Activated CD8-positive, alpha-beta T cell treated with anti-CD3 and anti-CD28 coated beads, Interleukin-2, amount 10 ng/mL, durations not matched to agents 7 days and 5 days (primary cell): Measurements from ENCODE around the gene REN. TPM values are rescaled to one million over a fixed set of nuclear protein-coding genes. Genes with fewer than 3 reads are reported as not detected.
A peak's percentile ranks its signal among the peaks of the same experiment; 100 is the strongest.

Source experiments
- ATAC-seq: fragments of 150-1000 bp; cut with Tn5 transposase; one replicate; pipeline ENCODE4 v1.10.0; 2021; ENCODE audit warnings: moderate library complexity
- CTCF ChIA-PET: fragments of 350-600 bp; sonication (Branson Sonifier 250); formaldehyde crosslinking; loops from one replicate; lab custom pipeline; 2021; ENCODE audit warnings: antibody characterized with exemption; lab: Charles Lee
- POLR2A ChIA-PET: fragments of 350-600 bp; sonication (Branson Sonifier 250); formaldehyde crosslinking; loops from one replicate; lab custom pipeline; 2021; ENCODE audit warnings: antibody characterized with exemption; lab: Charles Lee
- DNase-seq: peaks from one replicate; pipeline ENCODE4 v3.0.0-alpha.2; 2020
- H3K27ac Mint-ChIP-seq: one replicate; pipeline ENCODE4 v1.8.0; 2021; ENCODE audit warnings: mild to moderate bottlenecking, mixed read lengths
- H3K27me3 Mint-ChIP-seq: one replicate; pipeline ENCODE4 v1.8.0; 2021; ENCODE audit warnings: low read depth, mixed read lengths
- H3K36me3 Mint-ChIP-seq: one replicate; pipeline ENCODE4 v1.8.0; 2021; ENCODE audit warnings: low read depth, mixed read lengths
- H3K4me1 Mint-ChIP-seq: one replicate; pipeline ENCODE4 v1.8.0; 2021; ENCODE audit warnings: low read depth, mixed read lengths
- H3K4me3 Mint-ChIP-seq: one replicate; pipeline ENCODE4 v1.8.0; 2021; ENCODE audit warnings: mild to moderate bottlenecking, mixed read lengths
- H3K9me3 Mint-ChIP-seq: one replicate; pipeline ENCODE4 v1.8.0; 2022; ENCODE audit warnings: mixed read lengths; ENCODE audit not compliant: insufficient read depth
- total RNA-seq, 2 experiments: library from RNA; stranded (reverse); gene quantifications; one replicate each; pipeline ENCODE4 v1.2.3, GENCODE V29; 2021

The REN gene
- total RNA-seq, 2 experiments from 2014 or later, result not detected

GRCh38 chr1:204169858-204170257 lies 3.7 kb upstream of the REN start:
- ChIA-PET CTCF (interaction anchor here (5.1 to 9.8 kb wide), 2 partner anchors 37 to 192 kb away, joined by 31 to 122 read pairs; partner anchors contain the start of gene PLEKHA6), POLR2A (no interaction called here)
- Mint-ChIP-seq H3K4me3 (no peak overlapping the region), H3K27me3 (peaks cover 2% of the 10 kb centered on the region), H3K27ac (no peak overlapping the region), H3K36me3 (peaks cover 3% of the 10 kb centered on the region), H3K9me3 (peaks cover 13% of the 10 kb centered on the region), H3K4me1 (no peaks in the 10 kb centered on the region)
- DNase-seq (no peak), ATAC-seq (no peak)

GRCh38 chr1:204167730-204168129 lies 1.6 kb upstream of the REN start:
- peaks cover 13% of the 10 kb centered on the region for H3K9me3 Mint-ChIP-seq
- no peak overlapping the region for H3K4me3 Mint-ChIP-seq
- no peak for DNase-seq
- peaks cover 3% of the 10 kb centered on the region for H3K36me3 Mint-ChIP-seq
- ChIA-PET CTCF (interaction anchor here (0.6 to 9.8 kb wide), 8 partner anchors 8 to 639 kb away, joined by 3 to 122 read pairs (median 6); partner anchors contain the start of gene PLEKHA6), POLR2A (no interaction called here)
- peaks cover 2% of the 10 kb centered on the region for H3K27me3 Mint-ChIP-seq
- no peak for ATAC-seq
- no peaks in the 10 kb centered on the region for H3K4me1 Mint-ChIP-seq
- H3K27ac Mint-ChIP-seq, result no peak overlapping the region

GRCh38 chr1:204162494-204163074 lies 3.6 kb downstream of the REN start:
- peak; percentile 81 for DNase-seq
- H3K27me3 Mint-ChIP-seq, result peaks cover 6% of the 10 kb centered on the region
- no peaks in the 10 kb centered on the region for H3K36me3 Mint-ChIP-seq
- POLR2A ChIA-PET, result no interaction called here
- H3K4me1 Mint-ChIP-seq, result no peaks in the 10 kb centered on the region
- H3K27ac Mint-ChIP-seq, result no peak overlapping the region
- ATAC-seq, result peak; percentile 94
- H3K9me3 Mint-ChIP-seq, result no peaks in the 10 kb centered on the region
- H3K4me3 Mint-ChIP-seq, result no peak overlapping the region
- CTCF ChIA-PET, result interaction anchor here (0.6 to 9.8 kb wide), 42 partner anchors 10 to 654 kb away, joined by 3 to 122 read pairs (median 4); partner anchors contain the start of genes ETNK2, GOLT1A and PLEKHA6

GRCh38 chr1:204161609-204162493 lies 4.3 kb downstream of the REN start:
- POLR2A ChIA-PET, result no interaction called here
- no peaks in the 10 kb centered on the region for H3K4me1 Mint-ChIP-seq
- DNase-seq (no peak), ATAC-seq (no peak)
- no peaks in the 10 kb centered on the region for H3K9me3 Mint-ChIP-seq
- peaks cover 6% of the 10 kb centered on the region for H3K27me3 Mint-ChIP-seq
- no peak overlapping the region for H3K4me3 Mint-ChIP-seq
- no peaks in the 10 kb centered on the region for H3K36me3 Mint-ChIP-seq
- no peak overlapping the region for H3K27ac Mint-ChIP-seq
- CTCF ChIA-PET, result interaction anchor here (0.7 to 9.8 kb wide), 29 partner anchors 10 to 653 kb away, joined by 3 to 122 read pairs (median 4); partner anchors contain the start of genes ETNK2, GOLT1A and PLEKHA6

- POLR2A ChIA-PET, result no interaction called here
- CTCF ChIA-PET, result no interaction called here
- Mint-ChIP-seq H3K4me3 (no peak overlapping the region), H3K36me3 (no peaks in the 10 kb centered on the region), H3K4me1 (no peaks in the 10 kb centered on the region), H3K27ac (no peak overlapping the region), H3K9me3 (no peaks in the 10 kb centered on the region), H3K27me3 (peaks cover 10% of the 10 kb centered on the region)
- no peak for ATAC-seq
- DNase-seq, result no peak
These were observed 8.2 kb downstream of the REN start for GRCh38 chr1:204157962-204158361.

- ChIA-PET POLR2A (no interaction called here), CTCF (no interaction called here)
- ATAC-seq, result no peak
- no peak for DNase-seq
- Mint-ChIP-seq H3K4me3 (no peak overlapping the region), H3K27me3 (peaks cover 21% of the 10 kb centered on the region), H3K27ac (no peak overlapping the region), H3K9me3 (no peaks in the 10 kb centered on the region), H3K36me3 (no peaks in the 10 kb centered on the region), H3K4me1 (peaks cover under 1% of the 10 kb centered on the region)
These were observed 10.3 kb downstream of the REN start for GRCh38 chr1:204155881-204156280.

GRCh38 chr1:204154568-204155255 lies 11.4 kb downstream of the REN start:
- POLR2A ChIA-PET, result no interaction called here

GRCh38 chr1:204153667-204154066 lies 12.5 kb downstream of the REN start:
- no peaks in the 10 kb centered on the region for H3K9me3 Mint-ChIP-seq
- CTCF ChIA-PET, result no interaction called here
- peaks cover 31% of the 10 kb centered on the region for H3K27me3 Mint-ChIP-seq
- H3K36me3 Mint-ChIP-seq, result no peaks in the 10 kb centered on the region
- POLR2A ChIA-PET, result no interaction called here
- ATAC-seq (no peak), DNase-seq (no peak)
- H3K4me1 Mint-ChIP-seq, result peaks cover 3% of the 10 kb centered on the region
- no peak overlapping the region for H3K4me3 Mint-ChIP-seq
- H3K27ac Mint-ChIP-seq, result no peak overlapping the region

More at GRCh38 chr1:204154568-204155255, 11.4 kb downstream of the REN start:
- CTCF ChIA-PET, result no interaction called here
- DNase-seq (no peak), ATAC-seq (no peak)
- Mint-ChIP-seq H3K4me3 (no peak overlapping the region), H3K27ac (no peak overlapping the region), H3K4me1 (peaks cover 3% of the 10 kb centered on the region), H3K36me3 (no peaks in the 10 kb centered on the region), H3K27me3 (peaks cover 31% of the 10 kb centered on the region), H3K9me3 (no peaks in the 10 kb centered on the region)

GRCh38 chr1:204152310-204153044 lies 13.7 kb downstream of the REN start:
- Mint-ChIP-seq H3K36me3 (no peaks in the 10 kb centered on the region), H3K4me3 (peak overlapping the region; percentile 55), H3K4me1 (peaks cover 3% of the 10 kb centered on the region), H3K27me3 (peaks cover 28% of the 10 kb centered on the region), H3K27ac (no peak overlapping the region), H3K9me3 (no peaks in the 10 kb centered on the region)
- peak; percentile 18 for ATAC-seq
- ChIA-PET CTCF (interaction anchor here (1.5 to 2.0 kb wide), 2 partner anchors 10 to 23 kb away, joined by 4 to 11 read pairs; no protein-coding TSS in a partner anchor), POLR2A (no interaction called here)
- no peak for DNase-seq

GRCh38 chr1:204151552-204152309 lies 14.4 kb downstream of the REN start, which contains the start of gene ETNK2:
TSS of gene ETNK2 (minus strand) at chr1:204152044. CDS start at chr1:204151852, 192 bp downstream.
- Mint-ChIP-seq H3K9me3 (no peaks in the 10 kb centered on the region), H3K4me3 (peak within 1 kb of the TSS; percentile 55), H3K27ac (no peak within 1 kb of the TSS), H3K27me3 (peaks cover 28% of the 10 kb centered on the region), H3K36me3 (no peaks in the 10 kb centered on the region), H3K4me1 (peaks cover 3% of the 10 kb centered on the region)
- ChIA-PET CTCF (interaction anchor here (0.7 to 2.0 kb wide), 4 partner anchors 11 to 655 kb away, joined by 3 to 11 read pairs (median 4); no protein-coding TSS in a partner anchor), POLR2A (no interaction called here)
- ATAC-seq, result peak; percentile 79
- peak; percentile 31 for DNase-seq
